ENCODE measurements around the gene UBQLN2.

The UBQLN2 gene

GRCh38 chrX:56600987-56601386 lies 37.6 kb downstream of the UBQLN2 start:
- H4K91ac ChIP-seq (ENCODE audit: low read length) = no peak overlapping the region
- H3K9ac ChIP-seq (ENCODE audit: low read length) = no peak overlapping the region
- H3K4me3 ChIP-seq (ENCODE audit: insufficient read depth in 1 of 2, low read depth in 1 of 2, low read length in 2 of 2) = no peak overlapping the region
- no peak overlapping the region for H2AFZ ChIP-seq (ENCODE audit: low read depth, low read length)
- H3K18ac ChIP-seq (ENCODE audit: low read depth in 1 of 2, low read length in 2 of 2) = no peak overlapping the region
- H2BK5ac ChIP-seq (ENCODE audit: low read depth, low read length, poor library complexity, severe bottlenecking) = no peak overlapping the region
- no peaks in the 10 kb centered on the region for H3K4me1 ChIP-seq (ENCODE audit: control insufficient read depth, insufficient read depth, low read depth, low read length)
- no peak overlapping the region for H3K14ac ChIP-seq (ENCODE audit: low read length in 2 of 2)
- no peak overlapping the region for H2BK15ac ChIP-seq (ENCODE audit: low read depth, poor library complexity, severe bottlenecking)
- no peak overlapping the region for H2AK5ac ChIP-seq (ENCODE audit: low read length, severe bottlenecking)
- no peak overlapping the region for H2BK120ac ChIP-seq (ENCODE audit: low read depth, low read length)
- no peak overlapping the region for H3K27ac ChIP-seq (ENCODE audit: low read length, poor library complexity, severe bottlenecking)
- H3K9me3 ChIP-seq (ENCODE audit: control insufficient read depth, low read length) = peaks cover 3% of the 10 kb centered on the region
- no peaks in the 10 kb centered on the region for H3K36me3 ChIP-seq (ENCODE audit: control insufficient read depth in 1 of 2, insufficient read depth in 2 of 2, low read depth in 1 of 2, low read length in 2 of 2)
- no peak overlapping the region for H3K23ac ChIP-seq (ENCODE audit: low read length in 2 of 2)
- H3K4me2 ChIP-seq (ENCODE audit: low read length, poor library complexity, severe bottlenecking) = no peak overlapping the region
- H3K79me1 ChIP-seq (replicated peaks; ENCODE audit: low read length, poor library complexity, severe bottlenecking) = no peaks in the 10 kb centered on the region
- no peak overlapping the region for H4K8ac ChIP-seq (ENCODE audit: low read length)
- WGBS = 81% methylated on average over 3 of the region's 3 CpGs
- H2BK12ac ChIP-seq (ENCODE audit: low read length in 2 of 2) = no peak overlapping the region
- no peaks in the 10 kb centered on the region for H3K27me3 ChIP-seq (ENCODE audit: control insufficient read depth in 1 of 2, insufficient read depth in 1 of 2, low read length in 2 of 2)
- DNase-seq = no peak
- H3K4ac ChIP-seq (ENCODE audit: low read depth in 1 of 2, low read length in 2 of 2) = no peak overlapping the region

GRCh38 chrX:56615282-56615681 lies 51.9 kb downstream of the UBQLN2 start:
- Histone ChIP-seq H3K27ac (ENCODE audit: low read length, poor library complexity, severe bottlenecking) (no peak overlapping the region), H3K79me1 (replicated peaks; ENCODE audit: low read length, poor library complexity, severe bottlenecking) (no peaks in the 10 kb centered on the region), H3K18ac (ENCODE audit: low read depth in 1 of 2, low read length in 2 of 2) (no peak overlapping the region), H3K4me2 (ENCODE audit: low read length, poor library complexity, severe bottlenecking) (no peak overlapping the region), H3K9me3 (ENCODE audit: control insufficient read depth, low read length) (peaks cover 5% of the 10 kb centered on the region), H2AK5ac (ENCODE audit: low read length, severe bottlenecking) (no peak overlapping the region), H3K4me1 (ENCODE audit: control insufficient read depth, insufficient read depth, low read depth, low read length) (no peaks in the 10 kb centered on the region), H3K9ac (ENCODE audit: low read length) (no peak overlapping the region), H2BK12ac (ENCODE audit: low read length in 2 of 2) (no peak overlapping the region), H3K4me3 (ENCODE audit: insufficient read depth in 1 of 2, low read depth in 1 of 2, low read length in 2 of 2) (no peak overlapping the region), H3K23ac (ENCODE audit: low read length in 2 of 2) (no peak overlapping the region), H2BK120ac (ENCODE audit: low read depth, low read length) (no peak overlapping the region), H2BK5ac (ENCODE audit: low read depth, low read length, poor library complexity, severe bottlenecking) (no peak overlapping the region), H3K36me3 (ENCODE audit: control insufficient read depth in 1 of 2, insufficient read depth in 2 of 2, low read depth in 1 of 2, low read length in 2 of 2) (no peaks in the 10 kb centered on the region), H3K14ac (ENCODE audit: low read length in 2 of 2) (no peak overlapping the region), H2AFZ (ENCODE audit: low read depth, low read length) (no peak overlapping the region), H4K91ac (ENCODE audit: low read length) (no peak overlapping the region), H2BK15ac (ENCODE audit: low read depth, poor library complexity, severe bottlenecking) (no peak overlapping the region), H3K27me3 (ENCODE audit: control insufficient read depth in 1 of 2, insufficient read depth in 1 of 2, low read length in 2 of 2) (peaks cover 0 to 14% of the 10 kb centered on the region in 2 experiments), H4K8ac (ENCODE audit: low read length) (no peak overlapping the region), H3K4ac (ENCODE audit: low read depth in 1 of 2, low read length in 2 of 2) (no peak overlapping the region)
- 88% methylated on average over 2 of the region's 2 CpGs for WGBS
- DNase-seq = no peak
